Measurements from ENCODE around the gene NDUFS6. TPM values are rescaled to one million over a fixed set of nuclear protein-coding genes. Genes with fewer than 3 reads are reported as not detected.
A peak's percentile ranks its signal among the peaks of the same experiment; 100 is the strongest.

NDUFS6 gene
- total RNA-seq, 1 experiment from 2014 or later = 59.7 TPM

- no peak overlapping the region for H3K4me3 Mint-ChIP-seq (ENCODE audit: unreplicated experiment)
- Histone ChIP-seq H3K4me1 (no peaks in the 10 kb centered on the region), H3K4me3 (ENCODE audit: low read depth, low read length) (no peak overlapping the region), H3K9me3 (no peaks in the 10 kb centered on the region), H3K27me3 (replicated peaks; ENCODE audit: control insufficient read depth, insufficient read depth, low read length) (no peaks in the 10 kb centered on the region), H3K36me3 (ENCODE audit: control insufficient read depth, insufficient read depth, low read length) (peaks cover 6% of the 10 kb centered on the region)
- H3K36me3 Mint-ChIP-seq (ENCODE audit: insufficient read depth, unreplicated experiment) = peaks cover 21% of the 10 kb centered on the region
- intact Hi-C loops (cut with micrococcal nuclease; ENCODE audit: unreplicated experiment) = no loop called here
- ChIA-PET POLR2A (no interaction called here), CTCF (no interaction called here)
- H3K27me3 Mint-ChIP-seq (ENCODE audit: insufficient read depth, unreplicated experiment) = no peaks in the 10 kb centered on the region
- peak in 1 of 2 experiments; percentile 36 for DNase-seq
- TF ChIP-seq CTCF (IDR thresholded peaks at IDR 0.05; ENCODE audit: insufficient read depth in 1 of 2, low read depth in 1 of 2, low read length in 1 of 2, severe bottlenecking in 1 of 2, unreplicated experiment in 1 of 2) = no peak
- no TSS peak for BruUV-seq (replicated peaks)
- no peaks in the 10 kb centered on the region for H3K4me1 Mint-ChIP-seq (ENCODE audit: low read depth, unreplicated experiment)
- no peaks in the 10 kb centered on the region for H3K9me3 Mint-ChIP-seq (ENCODE audit: unreplicated experiment)
- peak overlapping the region; percentile 18 for H3K27ac Mint-ChIP-seq (ENCODE audit: unreplicated experiment)
These were observed 7.0 kb upstream of the NDUFS6 start for GRCh38 chr5:1793966-1794900.

- no peak overlapping the region for H3K4me3 ChIP-seq (ENCODE audit: low read depth, low read length)
- ChIA-PET POLR2A (no interaction called here), CTCF (no interaction called here)
- no peaks in the 10 kb centered on the region for H3K4me1 Mint-ChIP-seq (ENCODE audit: low read depth, unreplicated experiment)
- no peak overlapping the region for H3K4me3 Mint-ChIP-seq (ENCODE audit: unreplicated experiment)
- H3K27ac Mint-ChIP-seq (ENCODE audit: unreplicated experiment) = peak overlapping the region; percentile 18
- H3K9me3 Mint-ChIP-seq (ENCODE audit: unreplicated experiment) = no peaks in the 10 kb centered on the region
- intact Hi-C loops (cut with micrococcal nuclease; ENCODE audit: unreplicated experiment) = no loop called here
- H3K9me3 ChIP-seq = no peaks in the 10 kb centered on the region
- no peaks in the 10 kb centered on the region for H3K27me3 ChIP-seq (replicated peaks; ENCODE audit: control insufficient read depth, insufficient read depth, low read length)
- BruUV-seq (replicated peaks) = no TSS peak
- peaks cover 27% of the 10 kb centered on the region for H3K36me3 Mint-ChIP-seq (ENCODE audit: insufficient read depth, unreplicated experiment)
- DNase-seq = peak in 1 of 2 experiments; percentile 22
- no peak for TF ChIP-seq CTCF (IDR thresholded peaks at IDR 0.05; ENCODE audit: insufficient read depth in 1 of 2, low read depth in 1 of 2, low read length in 1 of 2, severe bottlenecking in 1 of 2, unreplicated experiment in 1 of 2)
- peaks cover 6% of the 10 kb centered on the region for H3K36me3 ChIP-seq (ENCODE audit: control insufficient read depth, insufficient read depth, low read length)
- H3K27me3 Mint-ChIP-seq (ENCODE audit: insufficient read depth, unreplicated experiment) = no peaks in the 10 kb centered on the region
- no peaks in the 10 kb centered on the region for H3K4me1 ChIP-seq
These were observed 6.3 kb upstream of the NDUFS6 start for GRCh38 chr5:1794901-1795290.

- no peak for DNase-seq
- Mint-ChIP-seq H3K4me1 (ENCODE audit: low read depth, unreplicated experiment) (no peaks in the 10 kb centered on the region), H3K27me3 (ENCODE audit: insufficient read depth, unreplicated experiment) (no peaks in the 10 kb centered on the region), H3K27ac (ENCODE audit: unreplicated experiment) (no peak overlapping the region), H3K9me3 (ENCODE audit: unreplicated experiment) (no peaks in the 10 kb centered on the region), H3K36me3 (ENCODE audit: insufficient read depth, unreplicated experiment) (peaks cover 33% of the 10 kb centered on the region), H3K4me3 (ENCODE audit: unreplicated experiment) (no peak overlapping the region)
- intact Hi-C loops (cut with micrococcal nuclease; ENCODE audit: unreplicated experiment) = no loop called here
- Histone ChIP-seq H3K36me3 (ENCODE audit: control insufficient read depth, insufficient read depth, low read length) (peaks cover 6% of the 10 kb centered on the region), H3K27me3 (replicated peaks; ENCODE audit: control insufficient read depth, insufficient read depth, low read length) (no peaks in the 10 kb centered on the region), H3K9me3 (no peaks in the 10 kb centered on the region), H3K4me1 (no peaks in the 10 kb centered on the region), H3K4me3 (ENCODE audit: low read depth, low read length) (no peak overlapping the region)
- ChIA-PET CTCF (interaction anchor here (0.7 kb wide), 1 partner anchor 40 kb away, joined by 5 read pairs; no protein-coding TSS in a partner anchor), POLR2A (no interaction called here)
- TF ChIP-seq CTCF (IDR thresholded peaks at IDR 0.05; ENCODE audit: insufficient read depth in 1 of 2, low read depth in 1 of 2, low read length in 1 of 2, severe bottlenecking in 1 of 2, unreplicated experiment in 1 of 2) = no peak
- BruUV-seq (replicated peaks) = no TSS peak
These were observed 5.7 kb upstream of the NDUFS6 start for GRCh38 chr5:1795506-1795905.

Measured in Caco-2 (cell line).